Fibroblast of the conjunctiva (primary cell): ENCODE data around the gene VIP.
A peak's percentile ranks its signal among the peaks of the same experiment; 100 is the strongest.
"Not testable (repeated sequence)": the region's sequence is repeated elsewhere in the genome, so short reads cannot be mapped to it uniquely, and the experiment has no call there.

Experiments
- DNase-seq: peaks from one replicate; pipeline ENCODE4 v3.0.0-alpha.2; 2010; ENCODE audit warnings: low read depth

Gene VIP

DNA sequence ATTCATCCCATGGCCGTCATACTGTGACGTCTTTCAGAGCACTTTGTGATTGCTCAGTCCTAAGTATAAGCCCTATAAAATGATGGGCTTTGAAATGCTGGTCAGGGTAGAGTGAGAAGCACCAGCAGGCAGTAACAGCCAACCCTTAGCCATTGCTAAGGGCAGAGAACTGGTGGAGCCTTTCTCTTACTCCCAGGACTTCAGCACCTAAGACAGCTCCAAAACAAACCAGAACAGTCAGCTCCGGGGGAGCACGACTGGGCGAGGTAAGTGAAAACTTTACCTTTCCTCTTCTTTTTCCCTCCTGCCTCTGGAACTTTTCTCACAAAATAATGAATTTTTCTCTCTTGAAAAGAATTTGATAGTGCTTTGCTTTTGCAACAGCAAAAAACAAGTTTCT lies at the start of gene VIP:
TSS of gene VIP (plus strand) at position 104 of the 400 bp plus-strand sequence. CDS start 1,381 bp downstream, outside the sequence.
- DNase-seq, result no peak

DNA sequence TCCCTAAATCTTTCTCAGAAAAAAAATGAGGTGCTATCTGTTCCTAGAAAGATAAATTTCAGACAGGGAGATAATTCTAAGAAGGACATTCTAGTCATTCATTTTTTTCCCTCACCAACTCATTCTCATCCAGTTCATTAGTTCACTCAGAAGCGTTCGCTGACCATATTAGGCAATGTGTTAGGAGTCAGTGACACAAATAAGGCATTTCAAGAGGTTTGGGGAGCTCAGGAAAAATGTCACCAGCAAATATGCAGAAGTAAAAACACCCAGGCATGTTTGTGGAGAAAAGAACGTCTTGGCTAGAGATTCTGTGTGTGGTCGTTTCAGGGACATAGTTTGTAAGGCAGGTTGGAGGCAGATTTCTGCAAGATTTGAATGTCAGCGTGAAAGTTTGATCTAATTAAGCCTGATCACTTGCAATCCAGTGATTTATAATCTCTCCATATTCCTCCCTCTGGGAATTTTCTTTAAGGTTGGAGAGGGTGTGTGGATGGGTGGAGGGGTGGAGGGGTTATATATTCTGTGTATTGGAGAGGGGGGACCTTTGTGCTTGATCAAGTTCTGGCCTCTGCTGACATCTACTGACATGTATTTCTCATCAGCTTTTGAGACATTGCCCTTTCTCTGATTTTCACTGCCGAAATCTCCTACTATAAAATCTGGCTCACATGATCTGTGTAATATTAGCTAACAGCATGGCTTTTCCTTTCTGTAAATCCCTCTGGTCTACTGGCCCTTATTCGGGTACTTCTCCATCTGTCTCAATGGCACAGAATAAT lies 49.3 kb upstream of the VIP start:
- DNase-seq, result no peak

DNA sequence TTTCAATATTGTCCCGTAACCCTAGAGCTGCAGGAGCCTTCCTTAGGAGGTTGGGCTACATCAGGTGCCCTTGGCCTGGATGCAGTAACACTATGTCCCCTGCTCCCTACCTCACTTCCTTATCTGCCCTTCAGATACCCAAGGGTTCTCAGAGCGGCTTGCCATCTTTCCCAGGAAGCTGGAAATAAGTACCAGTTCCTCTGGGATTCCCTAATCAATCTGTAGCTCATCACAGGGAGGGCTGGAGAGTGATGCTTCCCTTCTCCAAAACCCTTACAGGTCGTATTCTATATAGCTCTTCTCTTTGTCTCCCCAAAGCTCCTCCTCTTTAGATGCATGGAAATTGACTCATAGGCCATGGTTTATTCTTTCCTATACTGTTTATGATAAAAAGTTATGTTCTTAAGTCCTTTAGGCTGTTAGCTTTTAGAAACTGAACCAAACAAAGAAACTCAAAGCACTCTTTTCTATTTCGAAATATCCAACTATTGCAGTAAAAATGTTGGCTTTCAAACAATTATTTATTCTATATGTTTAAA lies 48.7 kb upstream of the VIP start:
- DNase-seq, result no peak

DNA sequence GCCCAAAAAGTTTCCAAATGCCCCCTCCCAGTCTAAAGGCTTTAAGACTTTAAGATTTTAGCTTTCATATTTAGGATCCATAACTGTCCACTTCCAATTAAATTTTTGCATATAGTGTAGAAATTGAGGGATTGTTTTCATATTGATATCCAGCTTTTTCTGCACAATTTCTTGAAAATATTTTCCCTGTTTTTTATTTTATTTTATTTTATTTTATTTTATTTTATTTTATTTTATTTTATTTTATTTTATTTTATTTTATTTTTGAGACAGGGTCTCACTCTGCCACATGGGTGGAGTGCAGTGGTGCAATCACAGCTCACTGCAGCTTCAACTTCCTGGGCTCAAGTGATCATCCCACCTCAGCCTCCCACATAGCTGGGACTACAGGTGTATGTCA lies 46.8 kb upstream of the VIP start:
- not testable (repeated sequence) for DNase-seq

DNA sequence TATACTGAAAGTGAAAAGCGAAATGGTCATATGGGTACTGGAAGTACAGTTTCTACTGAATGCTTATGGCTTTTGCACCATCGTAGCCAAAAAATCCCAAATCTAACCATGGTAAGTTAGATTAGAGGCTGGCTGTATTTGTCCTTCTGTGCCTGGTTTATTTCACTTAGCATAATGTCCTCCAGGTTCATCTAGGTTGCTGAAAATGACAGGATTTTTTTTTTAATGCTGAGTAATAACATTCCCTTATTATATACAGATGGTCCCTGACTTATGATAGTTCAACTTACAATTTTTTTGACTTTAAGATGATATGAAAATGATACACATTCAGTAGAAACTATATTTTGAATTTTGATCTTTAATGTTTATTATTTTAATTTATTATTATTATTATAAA lies 45.3 kb upstream of the VIP start:
- no peak for DNase-seq

DNA sequence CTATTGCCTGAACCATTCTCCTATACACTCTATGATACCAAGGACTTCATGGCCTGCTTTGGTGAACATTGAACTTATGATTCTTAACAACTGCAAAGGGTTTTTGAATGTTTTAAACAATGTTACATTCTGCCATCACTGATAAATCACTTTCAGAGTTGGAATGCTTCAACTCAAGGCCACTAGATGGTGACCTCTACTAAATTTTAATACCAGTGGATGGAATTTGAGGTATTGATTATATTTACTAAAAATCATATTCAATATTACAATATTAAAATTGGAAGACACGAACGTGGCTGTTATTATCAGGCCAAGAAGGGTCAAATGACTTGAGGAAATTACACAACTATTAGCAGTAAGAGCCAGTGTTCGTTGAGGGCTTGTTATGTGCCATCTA lies 34.3 kb upstream of the VIP start:
- no peak for DNase-seq

DNA sequence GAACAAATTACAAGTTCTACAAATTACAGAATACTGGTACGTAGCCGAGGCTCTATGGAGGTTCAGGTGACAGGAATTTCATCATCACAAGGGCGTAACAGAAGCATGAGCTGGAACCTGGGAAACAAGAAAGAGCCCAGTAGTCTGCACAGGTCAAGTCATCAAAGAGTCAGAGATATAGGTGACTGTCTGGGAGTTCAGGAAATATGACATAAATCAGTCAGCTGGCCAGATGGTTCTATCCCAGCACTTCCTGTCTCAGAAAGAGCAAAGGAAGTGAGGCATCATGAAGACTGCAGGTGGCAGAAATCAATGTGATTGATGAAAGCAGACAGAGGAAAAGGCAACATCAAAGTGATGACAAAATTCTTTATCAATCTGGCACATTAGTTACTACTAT lies 29.6 kb upstream of the VIP start:
- no peak for DNase-seq

DNA sequence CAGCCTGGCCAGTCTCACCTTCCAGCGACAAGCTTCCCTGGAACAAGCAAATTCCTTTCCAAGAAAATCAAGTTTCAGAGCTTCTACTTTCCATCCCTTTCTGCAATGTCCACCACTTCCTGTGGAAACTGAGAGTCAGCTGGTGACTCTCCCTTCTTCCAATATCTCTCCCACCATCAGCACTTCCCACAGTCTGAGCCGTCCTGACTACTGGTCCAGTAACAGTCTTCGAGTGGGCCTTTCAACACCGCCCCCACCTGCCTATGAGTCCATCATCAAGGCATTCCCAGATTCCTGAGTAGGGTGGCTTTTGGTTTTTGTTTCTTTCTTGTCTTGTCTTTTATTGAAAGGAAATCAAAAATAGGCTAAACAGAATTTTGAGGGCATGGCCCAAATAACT lies 28.6 kb upstream of the VIP start:
- DNase-seq, result no peak

DNA sequence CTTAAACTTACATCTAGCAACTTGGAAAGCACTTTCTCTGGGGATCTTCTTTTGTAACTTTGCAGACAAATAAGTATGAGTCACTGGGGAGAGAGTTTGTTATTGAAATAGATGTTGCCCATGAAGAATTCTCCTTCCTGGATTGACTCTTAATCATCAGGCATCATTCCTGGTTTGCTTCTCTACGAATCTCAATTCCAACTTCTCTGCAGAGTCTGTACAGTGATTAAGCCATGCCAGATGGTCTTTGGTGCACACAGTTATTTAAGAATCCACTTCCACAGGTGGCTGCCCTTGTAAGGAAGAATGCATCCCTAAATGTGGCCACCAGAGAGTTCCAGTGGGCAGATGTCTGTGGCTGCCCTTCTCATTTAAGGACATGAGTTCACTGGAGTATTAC lies 27.2 kb upstream of the VIP start:
- DNase-seq, result peak; percentile 5

DNA sequence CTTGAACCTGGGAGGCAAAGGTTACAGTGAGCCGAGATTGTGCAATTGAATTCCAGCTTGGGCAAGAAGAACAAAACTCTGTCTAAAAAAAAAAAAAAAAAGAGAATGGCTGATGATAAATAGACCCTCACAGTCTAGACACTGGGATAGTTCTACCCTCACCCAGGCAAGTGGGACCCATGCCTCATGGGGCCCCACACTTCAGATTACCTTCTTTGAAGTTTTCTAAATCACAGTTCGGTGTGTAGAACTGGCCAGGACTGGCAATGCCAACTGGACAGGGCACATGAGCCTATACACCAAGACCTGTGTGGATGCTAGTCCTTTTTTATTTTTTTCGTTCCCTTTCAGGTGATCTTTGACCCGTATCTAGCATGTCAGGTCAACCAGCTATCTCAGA lies 24.3 kb upstream of the VIP start:
- DNase-seq, result no peak

DNA sequence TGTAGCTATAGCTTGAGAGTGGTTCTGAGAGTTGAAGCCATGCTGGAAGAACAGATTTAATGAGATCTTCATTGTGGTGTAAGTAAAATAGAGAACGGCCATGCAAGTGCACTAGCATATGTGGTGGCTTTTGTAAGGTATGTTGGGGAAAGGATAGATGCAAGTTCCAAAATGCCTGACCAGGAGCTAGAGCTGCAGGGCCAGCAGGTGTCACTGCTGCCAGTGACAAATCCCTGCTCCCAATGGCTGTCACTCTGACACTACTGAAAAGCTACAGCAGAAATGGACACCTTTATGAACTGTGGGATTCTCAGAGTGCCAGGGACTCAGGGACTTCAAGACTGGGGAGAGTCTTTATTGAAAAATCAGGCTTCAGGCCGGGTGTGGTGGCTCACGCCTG lies 23.1 kb upstream of the VIP start:
- no peak for DNase-seq

DNA sequence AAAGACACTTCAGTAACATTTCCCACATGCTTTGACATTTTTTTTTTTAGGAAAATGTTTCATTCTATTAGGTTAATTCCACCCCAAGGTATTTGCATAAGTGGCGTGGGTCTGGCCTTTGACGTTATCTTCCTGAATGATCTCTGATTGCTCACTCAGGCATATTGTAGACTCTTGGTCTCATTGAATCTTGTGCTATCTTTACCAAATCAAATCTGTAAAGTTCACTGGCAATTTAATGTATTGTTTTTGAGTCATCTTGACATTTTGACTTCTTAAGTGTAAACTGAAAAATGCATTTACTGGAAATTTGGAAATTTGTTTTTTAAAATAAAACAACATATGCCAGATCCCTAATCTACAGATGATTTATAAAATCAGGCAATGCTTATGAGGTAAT lies 16.0 kb upstream of the VIP start:
- DNase-seq, result no peak

DNA sequence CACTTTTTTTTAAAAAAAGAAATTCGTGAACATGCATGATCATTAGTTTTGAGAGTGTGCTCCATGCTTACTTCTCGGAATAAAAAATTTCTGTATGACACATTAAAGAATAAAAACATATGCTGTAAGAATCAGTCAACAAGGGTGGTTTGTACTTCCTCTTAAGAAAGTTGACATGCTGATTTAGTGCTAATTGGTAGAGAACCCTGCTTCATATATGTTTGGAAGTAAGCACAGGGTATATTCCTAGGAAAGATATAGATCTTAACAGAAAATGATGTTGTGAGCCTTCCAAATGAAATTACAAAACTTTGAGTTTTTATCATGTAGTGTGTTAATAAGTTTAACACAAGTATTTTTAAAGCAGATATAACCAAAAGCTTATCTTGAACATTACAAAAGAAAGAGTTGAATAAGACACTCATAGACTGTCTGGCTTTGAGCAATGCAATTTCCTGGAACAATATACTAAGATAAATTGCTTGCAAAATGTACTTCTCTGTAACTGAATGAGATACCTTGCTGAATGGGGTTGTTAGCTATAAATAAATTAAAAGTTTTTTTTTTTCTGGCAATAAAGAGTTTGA lies 13.8 kb upstream of the VIP start:
- no peak for DNase-seq

DNA sequence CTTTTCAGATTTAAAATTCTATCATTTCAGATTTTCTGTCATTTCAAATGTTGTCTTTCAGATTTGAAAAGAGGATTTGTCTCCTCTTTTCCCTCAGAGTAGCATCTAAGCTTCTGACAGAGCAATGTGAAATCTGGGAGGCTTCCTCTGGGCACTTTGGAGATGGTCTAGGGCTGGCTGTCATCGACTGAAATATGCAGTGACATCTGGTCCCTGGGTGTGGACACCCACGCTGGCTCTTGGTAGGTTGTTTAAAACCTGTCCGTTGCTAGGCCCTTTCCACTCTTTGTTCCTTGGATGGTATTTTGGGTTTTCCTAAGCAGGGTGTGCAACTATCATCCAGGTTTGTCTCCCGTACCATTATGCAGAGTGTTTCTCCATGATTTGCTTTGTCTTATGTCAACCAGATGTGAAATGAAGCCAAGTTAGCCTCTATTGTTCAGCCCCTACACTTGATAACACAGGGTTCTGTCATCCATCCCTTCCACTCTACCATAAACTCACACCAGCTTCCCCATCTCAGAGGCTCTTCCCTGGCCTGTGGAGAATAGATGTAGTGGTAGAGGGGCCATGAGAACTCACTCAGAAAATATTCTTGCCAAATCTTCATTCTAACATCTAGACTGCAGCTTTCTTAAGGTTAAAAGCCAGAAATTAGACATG lies 5.0 kb upstream of the VIP start:
- no peak for DNase-seq

DNA sequence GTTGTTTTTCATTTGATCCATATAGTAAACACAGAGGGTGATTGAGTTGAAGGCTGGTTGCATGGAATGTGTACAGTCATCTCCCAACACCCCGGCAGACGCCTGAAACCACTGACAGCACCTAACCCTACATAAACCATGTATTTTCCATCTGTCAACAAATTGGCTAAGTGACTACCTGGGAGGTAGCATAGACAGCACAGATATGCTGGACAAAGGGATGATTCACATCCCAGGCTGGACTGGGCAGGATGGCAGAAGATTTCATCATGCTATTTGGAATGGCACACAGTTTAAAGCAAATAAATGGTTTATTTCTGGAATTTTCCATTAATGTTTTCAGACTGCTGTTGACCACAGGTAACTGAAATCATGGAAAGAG lies 4.4 kb upstream of the VIP start:
- peak; percentile 18 for DNase-seq

DNA sequence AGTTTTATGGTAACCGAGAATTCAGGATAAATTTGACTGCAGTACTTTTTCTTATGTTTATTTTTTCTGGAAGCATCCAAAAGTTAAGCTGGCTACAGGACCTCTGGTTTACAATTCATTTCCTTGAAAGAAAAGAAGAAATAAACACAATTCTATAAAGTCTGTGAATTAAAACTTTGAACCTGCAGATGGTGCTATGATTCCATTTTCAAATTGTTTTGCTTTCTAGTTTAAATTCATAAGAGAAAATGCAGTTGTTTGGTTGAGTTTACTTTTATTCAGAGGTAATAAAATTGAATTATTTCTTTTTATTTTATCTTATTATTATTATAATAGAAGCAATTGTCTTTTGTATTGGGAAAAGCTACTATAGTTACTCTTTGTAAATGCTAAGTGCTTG lies 1.8 kb upstream of the VIP start:
- no peak for DNase-seq

DNA sequence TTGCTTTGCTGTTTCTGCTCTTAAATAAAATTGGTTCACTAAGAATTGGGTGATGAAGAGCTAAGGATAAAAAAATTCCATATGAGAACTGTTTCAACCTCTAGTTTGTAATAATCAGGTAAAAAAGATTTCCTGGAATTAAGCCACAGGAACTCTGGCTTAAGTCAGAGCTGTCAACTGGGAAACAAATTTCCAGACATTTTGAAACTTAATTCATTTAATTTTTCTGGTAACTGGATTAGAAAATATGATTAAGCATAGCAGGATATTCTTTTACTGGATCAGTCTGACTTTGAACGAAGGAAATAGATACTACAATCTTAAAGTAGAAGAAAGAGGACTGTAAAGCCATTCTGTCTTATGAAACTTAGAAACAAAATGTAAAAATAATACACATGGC lies 1.3 kb upstream of the VIP start:
- no peak for DNase-seq

DNA sequence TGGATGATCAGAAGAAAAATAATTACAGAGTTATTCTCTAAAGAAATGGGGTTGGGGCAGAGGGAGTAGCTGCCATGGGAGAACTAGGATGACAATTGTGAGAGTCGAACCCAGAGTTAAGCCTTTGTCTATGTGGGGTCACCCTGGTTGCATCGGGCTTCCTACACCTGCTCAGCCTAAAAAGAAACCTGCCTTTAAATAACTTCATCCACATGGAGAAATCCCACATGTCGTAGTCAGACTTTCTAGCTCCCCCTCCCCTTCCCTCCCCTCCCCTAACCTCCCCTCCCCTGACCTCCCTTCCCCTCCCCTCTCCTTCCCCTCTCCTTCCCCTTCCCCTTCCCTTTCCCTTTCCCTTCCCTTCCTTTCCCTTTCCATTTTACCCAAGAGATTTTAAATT lies 14.7 kb downstream of the VIP start:
- DNase-seq, result no peak

DNA sequence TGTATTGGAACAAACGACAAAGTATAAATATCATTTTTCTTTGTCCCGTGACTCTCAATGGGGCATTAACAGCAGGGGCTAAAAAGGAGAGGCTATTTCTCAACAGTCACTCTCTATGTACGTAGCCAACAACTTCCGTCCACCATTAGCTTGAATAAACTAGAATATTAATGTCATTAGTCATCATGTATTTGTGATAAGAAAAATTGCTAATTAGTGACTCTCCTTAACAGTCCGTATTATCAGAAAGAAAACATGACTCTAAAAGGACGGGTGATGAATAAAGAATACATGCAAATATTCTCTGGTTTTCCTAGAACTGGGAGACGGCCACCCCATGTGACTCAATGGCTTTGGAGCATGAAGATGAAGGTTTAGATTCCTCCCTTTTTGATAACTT lies 18.6 kb downstream of the VIP start:
- DNase-seq, result no peak

DNA sequence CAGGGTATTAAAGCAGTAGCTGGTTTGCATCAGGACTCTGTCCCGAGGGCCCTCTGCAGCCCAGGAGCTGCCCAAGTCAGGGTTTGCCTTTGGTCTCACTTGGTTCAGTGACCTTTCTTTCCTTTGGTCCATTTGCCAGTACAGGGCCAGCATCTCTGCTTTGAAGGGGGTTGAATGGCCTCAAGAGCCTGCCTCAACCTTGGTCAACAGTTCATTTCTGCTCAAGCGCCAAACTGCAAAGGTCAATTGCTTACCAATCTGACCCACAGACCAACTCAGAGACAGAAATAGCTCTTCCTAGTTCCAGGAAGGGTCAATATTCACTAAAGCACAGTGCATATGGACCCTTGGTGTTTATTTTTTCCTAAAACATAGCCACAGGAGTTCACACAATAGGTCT lies 19.4 kb downstream of the VIP start:
- no peak for DNase-seq

DNA sequence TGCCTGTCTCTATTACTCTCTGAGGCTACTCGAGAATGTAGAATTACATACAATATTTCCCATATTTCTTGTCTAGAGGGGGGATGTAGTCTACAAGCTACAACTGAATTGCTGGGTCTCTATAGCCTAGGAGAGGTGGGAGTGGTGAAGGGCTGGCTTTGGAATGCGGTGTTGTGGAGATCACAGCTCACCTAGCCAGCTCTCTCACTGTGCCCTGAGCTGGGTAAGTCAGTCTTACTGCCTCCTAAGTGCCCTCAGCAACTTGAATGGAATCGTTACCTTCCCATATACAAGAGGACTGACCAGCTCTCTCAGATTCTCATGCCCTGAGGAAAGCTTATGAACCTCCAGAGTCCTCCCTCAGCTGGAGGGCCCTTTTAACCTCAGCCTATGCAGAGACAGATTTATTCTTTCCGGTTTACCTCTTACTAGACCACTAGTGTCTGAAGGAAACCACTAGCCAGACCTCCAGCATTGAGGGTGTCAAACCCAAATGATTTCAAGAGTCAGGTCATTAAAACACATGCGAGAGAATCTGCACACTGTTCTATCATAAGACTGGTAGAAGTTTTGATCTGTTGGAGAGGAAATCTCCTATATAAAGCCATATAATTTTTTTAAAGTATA lies 20.6 kb downstream of the VIP start:
- no peak for DNase-seq

DNA sequence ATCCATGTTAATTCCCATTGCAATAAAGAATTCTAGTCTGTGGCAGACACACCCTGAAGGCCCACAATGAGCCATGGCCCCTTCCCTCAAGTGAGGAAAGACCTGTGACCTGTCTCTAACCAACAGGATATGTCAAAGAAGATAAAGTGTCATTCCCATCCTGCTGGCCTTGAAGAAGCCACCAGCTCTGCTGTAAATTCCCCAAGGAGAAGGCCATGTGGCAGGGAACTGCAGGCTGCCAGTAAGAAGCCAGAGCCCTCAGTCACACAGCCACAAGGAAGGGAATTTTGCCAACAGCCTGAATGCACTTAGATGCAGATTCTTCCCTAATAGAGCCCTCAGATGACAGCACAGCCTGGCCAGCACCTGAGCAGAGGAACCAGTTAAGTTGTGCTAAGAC lies 24.8 kb downstream of the VIP start:
- DNase-seq, result no peak

DNA sequence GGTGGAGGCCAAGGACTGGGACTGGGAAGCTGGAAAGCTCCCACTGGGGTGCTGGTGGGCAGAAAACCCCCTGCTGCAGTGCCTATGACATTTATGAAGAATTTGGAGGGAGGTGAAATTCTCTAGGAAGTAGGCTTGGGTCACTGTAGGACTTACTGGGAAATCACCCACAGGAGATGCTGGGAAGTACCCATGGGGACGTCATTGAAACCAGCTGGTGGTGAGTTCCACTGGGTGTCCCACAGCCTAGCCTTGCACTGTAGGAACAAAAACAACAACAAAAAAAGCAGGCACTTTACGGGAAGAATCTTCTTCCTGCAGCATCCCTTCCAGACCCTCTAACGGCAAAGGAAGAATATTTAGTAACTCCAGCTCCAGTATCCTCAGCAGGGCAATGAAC lies 26.2 kb downstream of the VIP start:
- DNase-seq, result no peak
